Vagina (tissue), 2 donors: ENCODE results near the gene MPG.

Experiments
- POLR2A ChIP-seq, 2 donors: fragments of 450-650 bp; IDR thresholded peaks; one replicate each; pipeline ENCODE4 v1.6.1; 2017; ENCODE audit warnings: antibody characterized with exemption in 2 of 2, mild to moderate bottlenecking in 2 of 2, moderate library complexity in 2 of 2
- POLR2AphosphoS5 ChIP-seq, 2 donors: sonication (generic); formaldehyde crosslinking; IDR thresholded peaks; one replicate each; pipeline ENCODE4 v1.9.0; 2017; ENCODE audit warnings: antibody characterized with exemption in 2 of 2, mild to moderate bottlenecking in 2 of 2, low read depth in 1 of 2; ENCODE audit not compliant: insufficient read depth in 1 of 2
- TF ChIP-seq, protein P1 (sequence below), 3 experiments: fragments of 450-650 bp in 2 of 3; fragments of 200-600 bp in 1 of 3; sonication (generic) in 1 of 3; IDR thresholded peaks; one replicate each; pipeline ENCODE4 v1.5.1; 2017 to 2019; ENCODE audit warnings: antibody characterized with exemption in 3 of 3, mild to moderate bottlenecking in 2 of 3, moderate library complexity in 2 of 3

DNA sequence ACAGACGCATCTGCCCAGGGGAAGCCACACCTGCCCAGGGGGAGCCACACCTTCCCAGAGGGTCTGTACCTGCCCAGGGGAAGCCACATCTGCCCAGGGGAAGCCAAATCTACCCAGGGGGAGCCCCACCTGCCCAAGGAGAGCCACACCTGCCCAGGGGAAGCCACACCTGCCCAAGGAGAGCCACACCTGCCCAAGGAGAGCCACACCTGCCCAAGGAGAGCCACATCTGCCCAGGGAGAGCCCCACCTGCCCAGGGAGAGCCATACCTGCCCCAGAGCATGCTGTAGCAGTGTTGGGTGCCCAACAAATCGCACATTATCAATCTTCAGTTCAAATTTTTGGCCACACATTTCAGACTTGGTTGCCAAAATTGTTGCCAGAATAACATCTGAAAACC, 40.8 kb downstream of the MPG start:
- TF ChIP-seq, protein P1, sequence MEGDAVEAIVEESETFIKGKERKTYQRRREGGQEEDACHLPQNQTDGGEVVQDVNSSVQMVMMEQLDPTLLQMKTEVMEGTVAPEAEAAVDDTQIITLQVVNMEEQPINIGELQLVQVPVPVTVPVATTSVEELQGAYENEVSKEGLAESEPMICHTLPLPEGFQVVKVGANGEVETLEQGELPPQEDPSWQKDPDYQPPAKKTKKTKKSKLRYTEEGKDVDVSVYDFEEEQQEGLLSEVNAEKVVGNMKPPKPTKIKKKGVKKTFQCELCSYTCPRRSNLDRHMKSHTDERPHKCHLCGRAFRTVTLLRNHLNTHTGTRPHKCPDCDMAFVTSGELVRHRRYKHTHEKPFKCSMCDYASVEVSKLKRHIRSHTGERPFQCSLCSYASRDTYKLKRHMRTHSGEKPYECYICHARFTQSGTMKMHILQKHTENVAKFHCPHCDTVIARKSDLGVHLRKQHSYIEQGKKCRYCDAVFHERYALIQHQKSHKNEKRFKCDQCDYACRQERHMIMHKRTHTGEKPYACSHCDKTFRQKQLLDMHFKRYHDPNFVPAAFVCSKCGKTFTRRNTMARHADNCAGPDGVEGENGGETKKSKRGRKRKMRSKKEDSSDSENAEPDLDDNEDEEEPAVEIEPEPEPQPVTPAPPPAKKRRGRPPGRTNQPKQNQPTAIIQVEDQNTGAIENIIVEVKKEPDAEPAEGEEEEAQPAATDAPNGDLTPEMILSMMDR (IDR thresholded peaks at IDR 0.05), result no peak
- no peak for TF ChIP-seq POLR2AphosphoS5 (IDR thresholded peaks at IDR 0.05; ENCODE audit: insufficient read depth in 1 of 2, low read depth in 1 of 2)
- no peak for TF ChIP-seq POLR2A (IDR thresholded peaks at IDR 0.05)
